ENCODE measurements around the gene PRH2.

DNA sequence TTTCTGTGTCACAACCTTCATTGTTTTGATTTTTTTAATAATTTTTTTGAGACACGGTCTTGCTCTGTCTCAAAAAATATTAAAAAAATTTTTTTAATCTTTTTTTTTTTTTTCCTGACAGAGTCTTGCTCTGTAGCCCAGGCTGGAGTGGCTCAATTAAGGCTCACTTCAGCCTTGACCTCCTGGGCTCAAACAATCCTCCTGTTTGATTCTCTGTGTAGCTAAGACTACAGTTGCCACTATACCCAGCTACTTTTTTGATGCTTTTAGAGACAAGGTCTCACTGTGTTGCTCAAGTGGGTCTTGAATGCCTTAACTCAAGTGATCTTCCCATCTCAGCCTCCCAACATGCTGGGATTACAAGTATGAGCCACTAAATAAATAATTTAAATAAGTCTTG, 9.2 kb upstream of the PRH2 start:
- TF ChIP-seq EZH2 (IDR thresholded peaks at IDR 0.05) = no peak
- TF ChIP-seq POLR2AphosphoS5 (IDR thresholded peaks at IDR 0.05; ENCODE audit: borderline replicate concordance, low read depth, low read length) = no peak
- no peak for TF ChIP-seq FOXP2 (optimal IDR thresholded peaks at IDR 0.05; ENCODE audit: control extremely low read depth, extremely low read length, insufficient read depth)

Data from SK-N-MC (cell line).